CD4-positive, alpha-beta T cell treated with Interleukin-6 at 100 ng/mL for 8 hours (primary cell): ENCODE measurements around the gene AP4S1.
"Not testable (repeated sequence)": the region's sequence is repeated elsewhere in the genome, so short reads cannot be mapped to it uniquely, and the experiment has no call there.

Experiments used
- DNase-seq: peaks from one replicate; pipeline ENCODE4 v3.0.0-alpha.2; 2020; ENCODE audit warnings: mixed read lengths, low spot score

AP4S1 gene

DNA sequence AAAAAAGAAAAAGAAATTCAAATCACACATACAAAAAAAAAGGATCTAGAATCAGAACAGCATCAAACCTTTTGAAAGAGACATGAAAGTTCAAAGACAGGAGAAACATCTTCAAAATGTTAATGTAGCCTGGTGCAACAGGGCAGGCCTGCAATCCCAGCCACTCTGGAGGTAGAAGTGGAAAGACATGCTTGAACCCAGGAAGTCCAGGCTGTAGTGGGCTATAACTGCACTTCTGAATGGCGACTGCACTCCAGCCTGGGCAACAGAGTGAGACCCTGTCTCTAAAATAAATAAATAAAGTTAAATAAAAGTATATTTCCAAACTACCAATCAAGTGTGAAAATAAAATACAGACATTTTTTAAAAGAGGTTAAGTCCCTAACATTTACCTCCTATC, 18.7 kb upstream of the AP4S1 start:
- no peak for DNase-seq

DNA sequence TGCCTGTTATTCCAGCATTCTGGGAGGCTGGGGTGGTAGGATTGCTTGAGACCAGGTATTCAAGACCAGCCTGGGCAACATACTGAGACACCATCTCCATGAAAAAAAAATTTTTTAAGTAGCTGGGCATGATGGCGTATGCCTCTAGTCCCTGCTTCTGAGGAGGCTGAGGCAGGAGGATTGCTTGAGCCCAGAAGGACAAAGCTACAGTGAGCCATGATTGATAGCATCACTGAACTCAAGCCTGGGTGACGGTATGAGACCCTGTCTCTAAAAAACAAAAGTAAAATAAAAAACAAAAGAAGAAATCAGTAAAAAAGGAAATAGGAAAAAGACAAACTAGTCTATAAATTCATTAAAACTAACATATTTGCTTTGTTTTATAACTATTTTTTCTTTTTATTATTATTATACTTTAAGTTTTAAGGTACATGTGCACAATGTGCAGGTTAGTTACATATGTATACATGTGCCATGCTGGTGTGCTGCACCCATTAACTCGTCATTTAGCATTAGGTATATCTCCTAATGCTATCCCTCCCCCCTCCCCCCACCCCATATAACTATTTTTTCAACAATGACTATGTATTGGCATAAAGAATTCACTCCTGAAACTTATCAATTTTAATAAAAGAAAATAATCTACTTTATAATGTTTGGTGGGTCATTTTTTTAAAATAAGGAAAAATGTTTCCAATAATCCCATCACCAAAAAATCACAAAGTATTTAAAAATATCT, 15.4 kb upstream of the AP4S1 start:
- no peak for DNase-seq

DNA sequence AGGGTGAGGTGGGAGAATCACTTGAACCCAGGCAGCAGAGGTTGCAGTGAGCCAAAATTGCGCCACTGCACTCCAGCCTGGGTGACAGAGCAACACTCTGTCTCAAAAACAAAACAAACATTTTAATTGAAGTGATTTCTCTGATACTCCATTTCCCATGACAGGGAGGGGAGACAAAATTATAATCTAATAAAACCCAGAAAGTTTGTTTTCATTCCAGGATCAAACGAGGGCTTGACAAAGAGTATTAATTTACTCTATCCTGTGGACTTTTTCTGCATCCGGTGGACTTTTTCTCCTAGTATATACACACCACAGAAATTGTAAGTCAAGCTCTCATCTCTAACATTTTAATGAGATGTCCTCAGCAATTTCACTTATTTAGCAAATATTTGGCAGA, 14.5 kb upstream of the AP4S1 start:
- no peak for DNase-seq

DNA sequence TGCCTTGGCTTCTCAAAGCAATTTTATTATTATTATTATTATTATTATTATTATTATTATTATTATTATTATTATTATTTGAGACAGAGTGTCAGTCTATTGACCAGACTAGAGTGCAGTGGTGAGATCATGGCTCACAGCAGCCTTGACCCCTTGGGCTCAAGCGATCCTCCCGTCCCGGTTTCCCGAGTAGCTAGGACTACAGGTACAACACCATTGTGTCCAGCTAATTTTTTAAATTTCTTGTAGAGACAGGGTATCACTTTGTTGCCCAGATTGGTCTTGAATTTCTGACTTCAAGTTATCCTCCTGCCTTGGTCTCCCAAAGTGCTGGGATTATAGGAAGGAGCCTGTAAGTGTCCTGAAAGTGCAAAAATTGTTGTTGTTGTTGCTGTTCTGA, 11.6 kb upstream of the AP4S1 start:
- no peak for DNase-seq

DNA sequence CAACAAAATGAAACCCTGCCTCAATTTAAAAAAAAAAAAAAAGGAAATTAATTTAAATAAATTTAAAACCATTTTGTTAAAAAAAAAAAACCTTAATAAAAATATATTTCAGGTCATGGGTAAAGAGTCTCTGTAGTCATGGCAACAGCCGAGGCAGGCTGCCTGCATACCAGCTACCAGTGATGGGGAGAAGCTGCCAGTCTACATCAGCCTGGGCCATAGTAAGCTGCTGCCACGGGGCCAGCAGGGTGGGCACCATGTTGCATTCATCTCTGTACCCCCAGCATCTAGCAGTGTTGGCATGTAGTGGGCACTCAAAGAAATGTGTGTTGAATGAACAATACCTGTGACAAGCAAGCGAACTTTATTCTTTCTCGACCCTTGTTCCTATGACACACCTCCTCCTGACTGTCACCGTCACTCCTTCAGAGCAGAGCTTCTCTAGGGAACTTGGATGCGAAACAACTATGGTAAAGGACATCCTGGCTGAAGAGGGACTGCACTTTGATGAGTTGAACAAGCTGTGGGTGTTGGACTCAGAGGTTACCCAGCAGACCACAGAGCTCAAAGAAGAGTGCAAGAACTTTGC, 7.3 kb upstream of the AP4S1 start:
- no peak for DNase-seq

DNA sequence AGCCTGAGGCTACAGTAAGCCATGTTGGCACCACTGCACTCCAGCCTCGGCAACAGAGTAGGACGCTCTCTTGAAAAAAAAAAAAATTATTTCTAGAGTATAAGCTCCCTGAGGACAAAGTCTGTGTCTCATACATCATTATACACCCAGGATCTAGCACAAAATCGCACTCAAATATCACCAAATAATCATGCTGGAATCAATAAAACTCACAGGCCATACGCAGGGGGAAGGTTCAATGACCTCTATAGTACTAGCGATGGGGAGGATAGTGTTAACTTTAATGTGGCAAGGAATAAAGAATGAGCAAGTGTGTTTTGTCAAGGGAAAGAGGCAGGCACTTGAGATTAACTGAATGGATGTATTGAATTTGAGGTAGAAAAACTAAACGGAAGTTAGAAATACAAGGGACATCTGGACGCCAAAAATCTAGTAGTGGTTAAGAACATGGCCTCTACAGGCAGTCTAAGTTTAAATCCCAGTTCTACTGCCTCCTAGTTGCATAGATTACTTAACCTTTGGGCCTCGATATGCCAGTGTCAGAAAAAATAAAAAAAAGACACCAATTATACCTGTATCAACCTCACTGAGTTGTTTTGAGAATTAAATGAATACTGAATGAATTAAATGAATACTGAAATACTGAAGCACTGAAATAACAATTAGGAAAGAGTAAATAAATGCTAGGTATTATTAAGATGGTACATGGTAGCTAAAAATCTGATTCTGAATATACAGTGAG, 4.4 kb upstream of the AP4S1 start:
- no peak for DNase-seq

DNA sequence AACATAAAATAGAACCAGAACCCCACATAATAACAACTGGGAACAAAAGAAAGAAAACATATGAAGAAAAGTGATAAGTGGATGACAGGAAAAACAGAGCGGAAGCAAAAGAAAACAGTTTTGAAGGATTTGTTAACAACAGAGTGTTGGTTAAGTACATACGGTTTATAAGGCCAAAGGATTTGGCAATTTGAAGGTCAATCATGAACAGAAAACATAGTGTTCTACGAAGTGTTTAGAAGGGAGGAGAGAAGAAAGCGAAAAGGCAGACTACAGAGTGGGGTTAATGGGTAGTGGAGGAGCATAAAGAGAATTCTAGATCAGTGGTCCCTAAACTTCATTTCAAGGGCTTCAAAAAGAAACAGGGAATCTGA, 3.9 kb upstream of the AP4S1 start:
- DNase-seq, result no peak

DNA sequence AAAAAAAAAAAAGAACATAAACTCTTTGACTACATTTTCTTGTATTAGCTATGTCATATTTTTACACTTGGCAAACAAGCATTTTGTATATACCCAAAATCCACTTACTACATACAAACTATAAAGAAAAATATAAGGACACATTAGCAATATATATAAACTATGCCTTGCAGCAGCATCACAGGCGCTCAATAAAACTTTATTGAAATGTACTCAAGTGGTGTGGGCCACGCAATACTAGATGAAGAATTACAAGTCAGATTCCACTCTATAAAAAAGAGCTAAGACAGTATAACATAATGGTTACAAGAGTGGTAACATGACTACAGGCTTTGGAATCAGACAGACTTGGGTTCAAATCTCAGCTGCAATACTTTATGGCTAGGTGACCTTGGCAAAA, 3.1 kb upstream of the AP4S1 start:
- no peak for DNase-seq

DNA sequence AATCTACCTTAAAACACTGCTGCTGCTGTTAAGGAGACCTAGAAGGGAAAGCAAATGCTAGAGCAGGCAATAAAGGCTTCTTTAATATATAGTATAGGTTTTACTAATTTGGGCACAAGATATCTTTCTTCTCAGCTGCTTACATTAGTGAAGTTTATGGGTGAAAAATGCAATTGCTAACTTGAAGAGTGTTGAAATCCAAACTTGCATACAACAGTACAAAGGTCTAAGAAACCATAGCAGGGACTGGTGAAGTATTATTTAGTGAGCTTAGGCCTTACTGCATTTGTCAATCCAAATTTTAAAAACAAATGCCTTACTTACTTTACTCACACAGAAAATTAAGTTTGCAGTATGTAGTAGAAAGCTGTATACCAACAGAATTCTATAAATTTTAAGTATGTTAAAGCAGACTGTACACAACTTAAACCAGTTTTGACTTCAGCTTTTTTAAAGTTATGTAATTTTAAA, 1.4 kb upstream of the AP4S1 start:
- DNase-seq, result no peak

DNA sequence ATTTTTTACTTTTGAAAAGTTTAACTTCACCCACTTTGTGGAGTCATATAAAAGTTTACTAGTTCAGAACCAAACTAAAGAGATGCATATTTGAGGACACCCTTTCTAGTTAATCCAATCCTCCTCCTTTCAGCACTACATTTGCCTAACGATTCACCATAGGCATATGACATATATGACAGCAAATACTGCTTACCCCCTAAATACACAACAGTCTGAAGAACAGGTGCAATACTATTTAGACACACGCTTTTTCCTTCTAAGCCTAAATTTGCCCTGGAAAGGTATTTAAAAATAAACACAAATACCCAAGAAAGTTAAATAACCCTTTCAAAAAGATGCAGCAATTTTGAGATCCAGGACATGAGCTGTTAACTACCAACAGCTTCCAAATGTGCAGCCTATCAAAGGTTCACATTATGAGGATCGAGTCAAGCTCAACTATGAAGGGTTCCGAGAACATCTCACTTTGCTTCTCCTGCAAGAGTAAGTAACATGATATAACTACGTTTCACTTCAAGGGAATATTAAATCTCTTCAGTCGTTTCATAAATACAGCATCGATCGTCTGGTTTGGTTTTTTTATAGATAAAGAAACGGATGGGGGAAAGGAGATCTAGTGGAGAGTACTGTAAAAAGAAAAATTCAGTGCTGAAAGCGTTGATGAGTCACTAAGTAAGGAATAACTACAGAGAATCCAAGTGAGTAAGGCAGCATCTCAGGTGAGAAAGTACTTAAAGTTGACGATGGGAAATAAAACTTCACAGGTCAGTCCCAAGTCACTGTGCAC, 677 bp upstream of the AP4S1 start:
- DNase-seq, result peak; percentile 13

DNA sequence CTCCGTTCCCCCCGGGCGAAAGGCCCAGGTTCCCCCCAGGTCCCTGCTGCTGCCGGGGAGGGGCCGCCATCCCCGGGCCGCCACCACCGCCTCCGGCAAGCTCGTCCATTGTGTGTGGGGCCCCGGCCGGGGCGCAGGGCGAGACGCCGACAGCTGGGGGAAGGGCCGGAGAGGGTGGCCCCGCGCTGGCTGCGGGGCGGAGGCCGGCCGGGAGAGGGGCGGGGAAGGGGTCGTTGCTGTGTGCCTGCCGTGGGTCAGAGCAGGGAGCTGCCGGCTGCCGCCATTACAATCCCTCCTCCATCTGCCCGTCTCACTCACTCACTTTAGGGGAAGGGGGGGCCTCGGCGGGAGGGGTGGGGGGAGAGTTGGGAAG, 614 bp downstream of the AP4S1 start, which contains the start of gene STRN3:
Gene STRN3 (minus strand): TSS at position 303 of the 373 bp plus-strand sequence. CDS start 194 bp downstream, at position 109.
- DNase-seq, result no peak

DNA sequence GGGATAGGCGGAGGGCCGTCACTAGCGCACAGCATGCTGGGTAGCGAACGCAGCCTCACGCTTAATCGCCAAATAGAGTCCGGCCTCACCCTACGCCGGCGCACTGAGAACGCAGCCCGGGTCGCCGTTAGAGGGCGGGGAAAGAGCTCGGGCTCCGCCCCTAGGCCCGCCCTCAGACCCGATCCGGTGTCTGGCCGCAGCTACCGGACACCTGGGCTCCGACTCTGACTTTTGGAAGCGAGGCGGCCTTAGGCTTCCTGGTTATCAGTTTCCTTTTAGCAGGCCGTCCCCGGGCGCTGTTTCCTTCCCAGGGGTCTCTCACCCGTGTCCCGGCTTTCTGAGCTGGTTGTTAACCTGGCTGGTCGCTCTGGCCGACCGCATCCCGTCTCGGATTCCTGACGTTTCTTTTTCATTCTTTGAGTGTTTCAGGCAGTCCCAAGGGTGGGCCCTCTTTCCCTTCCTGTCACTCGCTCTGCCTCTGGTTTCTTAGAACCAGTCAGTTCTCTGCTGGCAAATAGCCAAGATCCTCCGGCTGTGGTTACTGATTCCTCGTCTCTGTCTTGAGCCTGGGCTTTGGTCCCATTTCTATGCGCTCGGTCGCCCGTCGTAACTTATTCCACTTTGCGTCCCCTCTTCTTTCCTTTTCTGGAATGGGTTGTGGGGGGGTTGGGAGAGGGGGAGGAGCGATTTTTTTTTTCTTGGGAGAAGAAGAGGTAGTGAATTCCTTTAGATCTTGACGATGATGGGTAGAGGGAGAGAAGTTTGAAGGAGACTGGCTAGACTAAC, 1.2 kb downstream of the AP4S1 start:
- peak; percentile 89 for DNase-seq

DNA sequence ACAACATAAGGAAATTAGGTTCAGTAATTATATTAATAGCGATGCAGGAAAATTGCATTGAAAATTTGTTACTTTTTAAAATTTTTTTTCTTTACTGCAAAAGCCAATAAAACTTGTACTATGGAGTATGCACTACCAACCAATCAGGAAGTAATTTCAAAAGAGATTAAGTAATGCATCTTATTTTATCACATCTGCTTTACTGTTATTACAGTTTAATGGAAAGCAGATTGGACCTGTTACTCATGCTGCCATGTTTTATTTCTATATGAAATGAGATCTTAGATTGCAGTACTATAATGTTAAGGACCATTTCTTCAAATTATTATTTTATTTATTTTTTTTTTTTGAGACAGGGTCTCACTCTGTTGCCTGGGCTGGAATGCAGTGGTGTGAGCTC, 2.4 kb downstream of the AP4S1 start:
- no peak for DNase-seq

DNA sequence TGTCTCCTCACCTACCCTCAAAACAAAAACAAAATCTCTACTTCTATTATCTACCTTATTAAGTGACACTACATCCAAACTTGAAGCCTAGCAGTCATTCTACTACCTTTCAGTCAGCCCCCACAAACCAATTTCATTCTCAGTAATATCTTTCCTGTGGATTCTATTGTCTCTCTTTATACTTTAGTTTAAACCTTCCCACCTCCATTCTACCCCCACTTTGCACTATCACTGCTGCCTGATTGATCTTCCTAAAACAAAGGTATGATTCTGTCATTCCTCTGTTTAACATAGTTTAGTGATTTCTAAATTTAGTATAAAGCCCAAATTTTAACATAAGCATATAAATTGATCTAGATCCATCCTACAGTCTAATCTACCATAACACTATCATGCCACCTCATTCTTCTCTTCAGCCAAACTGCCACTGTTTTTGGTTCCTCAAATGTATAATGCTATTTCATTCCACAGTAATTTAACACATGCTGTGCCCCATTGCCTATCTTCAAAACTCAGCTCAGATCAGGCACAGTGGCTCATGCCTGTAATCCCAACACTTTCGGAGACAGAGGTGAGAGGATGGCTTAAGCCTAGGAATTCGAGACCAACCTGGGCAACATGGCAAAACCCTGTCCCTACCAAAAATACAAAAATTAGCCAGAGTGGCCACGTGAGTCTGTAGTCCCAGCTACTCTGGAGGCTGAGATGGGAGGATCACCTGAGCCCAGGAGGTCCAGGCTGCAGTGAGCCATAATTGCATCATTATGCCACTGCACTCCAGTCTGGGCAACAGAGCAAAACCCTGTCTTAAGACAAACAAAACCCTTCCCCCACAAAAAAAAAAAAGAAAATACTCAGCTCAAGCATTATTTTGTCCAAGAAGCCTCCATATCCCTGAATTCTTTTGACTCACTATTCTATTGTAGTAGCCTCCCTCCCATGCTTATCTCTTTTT, 3.8 kb downstream of the AP4S1 start:
- DNase-seq, result no peak

DNA sequence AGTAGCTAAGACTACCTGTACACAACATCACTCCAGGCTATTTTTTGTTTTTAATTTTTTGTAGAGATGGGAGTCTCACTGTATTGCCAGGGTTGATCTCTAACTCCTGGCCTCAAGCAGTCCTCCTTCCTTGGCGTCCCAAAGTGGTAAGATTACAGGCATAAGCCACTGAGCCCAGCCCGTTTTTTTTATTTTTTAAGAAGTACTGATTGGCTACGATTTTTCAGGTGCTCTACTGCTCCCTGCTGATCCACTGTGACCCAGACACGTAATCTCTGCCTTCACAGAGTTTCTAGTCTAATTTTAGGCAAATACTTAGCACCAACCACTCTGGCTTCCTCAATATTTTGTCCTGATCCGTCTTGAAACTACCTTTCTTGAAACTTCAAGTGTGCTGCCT, 5.0 kb downstream of the AP4S1 start:
- no peak for DNase-seq

DNA sequence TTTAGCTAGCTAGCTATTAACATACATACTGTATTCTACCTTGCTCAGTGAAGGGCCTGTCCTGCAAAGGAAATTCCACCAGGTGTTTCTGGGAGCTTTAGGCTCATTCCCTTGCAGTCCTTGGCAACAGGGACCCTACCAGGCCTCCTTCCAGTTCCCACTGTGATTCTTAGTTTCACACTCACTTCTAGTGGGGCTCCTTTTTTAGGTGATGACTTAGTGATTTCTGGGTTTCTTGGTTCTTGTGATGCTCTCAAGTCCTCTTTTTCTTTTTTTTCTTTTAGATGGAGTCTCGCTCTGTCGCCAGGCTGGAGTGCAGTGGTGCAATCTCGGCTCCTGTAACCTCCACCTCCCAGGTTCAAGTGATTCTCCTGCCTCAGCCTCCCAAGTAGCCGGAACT, 11.1 kb downstream of the AP4S1 start:
- DNase-seq, result no peak

DNA sequence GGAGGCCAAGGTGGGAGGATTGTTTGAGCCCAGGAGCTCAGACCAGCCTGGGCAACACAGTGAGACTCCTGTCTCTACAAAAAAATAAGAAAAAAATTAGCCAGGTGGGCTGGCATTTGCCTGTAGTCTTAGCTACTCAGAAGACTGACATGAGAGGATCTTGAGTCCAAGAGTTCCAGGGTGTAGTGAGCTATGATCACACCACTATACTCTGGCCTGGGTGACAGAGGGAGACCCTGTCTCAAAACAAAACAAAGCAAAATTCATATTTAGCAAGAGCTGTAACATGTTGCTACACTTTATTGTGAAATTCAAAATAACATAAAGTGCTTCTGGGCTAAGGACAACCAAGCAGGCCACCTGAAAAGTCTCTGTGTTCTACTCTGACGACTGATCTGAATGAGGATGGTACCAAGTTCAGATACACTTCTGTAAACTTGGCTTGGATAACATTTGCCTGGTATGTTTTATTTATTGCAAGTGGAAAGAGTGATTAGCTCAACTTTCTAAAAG, 12.3 kb downstream of the AP4S1 start:
- DNase-seq, result no peak

DNA sequence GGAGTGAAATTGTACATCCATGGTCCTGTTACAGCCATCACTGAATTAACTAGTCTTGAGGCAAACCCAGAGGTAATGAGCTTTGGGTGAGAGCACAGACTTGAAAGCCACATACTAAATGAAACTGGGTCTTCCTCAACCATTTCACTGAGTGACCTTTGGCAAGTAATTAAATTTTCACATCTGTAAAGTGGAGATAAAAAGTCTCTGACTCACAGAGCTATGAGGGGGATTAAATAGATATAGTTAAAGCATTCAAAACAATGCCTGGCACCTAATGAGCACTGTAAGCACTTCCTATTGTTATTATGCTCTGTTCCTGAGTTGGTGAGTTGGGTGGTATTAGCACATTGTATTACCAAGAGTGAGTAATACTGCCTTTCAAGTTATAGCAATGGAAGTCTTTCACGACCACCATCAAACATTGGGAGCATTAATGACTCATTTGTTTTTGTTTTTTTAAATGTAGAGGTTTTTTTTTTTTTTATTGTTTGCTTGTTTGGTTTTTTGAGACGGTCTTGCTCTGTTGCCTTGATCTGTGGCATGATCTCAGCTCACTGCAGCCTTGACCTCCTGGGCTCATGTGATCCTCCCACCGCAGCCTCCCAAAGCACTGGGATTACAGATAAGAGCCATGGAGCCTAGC, 13.2 kb downstream of the AP4S1 start:
- no peak for DNase-seq

DNA sequence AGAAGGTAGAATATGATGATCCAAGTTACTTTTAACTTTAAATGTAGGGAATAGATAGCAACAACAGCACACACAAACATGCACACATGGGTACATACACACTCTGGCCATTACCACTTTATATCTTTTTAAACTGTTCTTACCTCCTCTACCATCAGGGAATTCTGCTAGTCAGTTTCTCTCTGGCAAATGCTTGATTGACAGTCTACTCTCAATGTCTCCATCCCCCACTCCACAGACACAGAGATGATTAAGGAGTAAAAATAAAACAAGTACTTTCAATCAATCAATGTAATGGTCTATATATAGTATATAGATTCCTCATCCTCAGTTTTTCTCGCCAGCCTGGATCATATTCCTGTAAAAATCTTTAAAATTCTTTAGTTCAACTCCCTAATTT, 16.9 kb downstream of the AP4S1 start:
- no peak for DNase-seq

DNA sequence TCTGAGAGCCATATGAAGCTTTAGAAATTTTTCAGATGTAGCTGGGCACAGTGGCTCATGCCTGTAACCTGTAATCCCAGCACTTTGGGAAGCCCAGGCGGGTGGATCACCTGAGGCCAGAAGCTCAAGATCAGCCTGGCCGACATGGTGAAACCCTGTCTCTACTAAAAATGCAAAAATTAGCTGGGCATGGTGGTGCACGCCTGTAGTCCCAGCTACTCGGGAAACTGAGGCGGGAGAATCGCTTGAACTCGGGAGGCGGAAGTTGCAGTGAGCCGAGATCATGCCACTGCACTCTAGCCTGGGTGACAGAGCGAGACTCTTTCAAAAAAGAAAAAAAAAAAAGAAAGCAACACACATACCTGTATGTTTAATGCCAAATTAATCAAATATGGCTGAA, 17.4 kb downstream of the AP4S1 start:
- not testable (repeated sequence) for DNase-seq
